H9 (cell line): ENCODE measurements around the gene OR11G2. TPM values are rescaled to one million over a fixed set of nuclear protein-coding genes. Genes with fewer than 3 reads are reported as not detected.

ENCODE experiments used
- DNase-seq: peaks from one replicate; pipeline ENCODE4 v3.0.0-alpha.2; 2017
- H2AFZ ChIP-seq: one replicate; pipeline ENCODE4 v1.6.1; 2013; ENCODE audit warnings: mild to moderate bottlenecking, low read length, control low read depth, moderate library complexity
- H2AK5ac ChIP-seq: 2 replicates; pipeline ENCODE4 v1.6.1; 2013; ENCODE audit warnings: low read length, control low read depth, mixed read lengths; ENCODE audit not compliant: insufficient read length
- H2BK120ac ChIP-seq: one replicate; pipeline ENCODE4 v1.6.1; 2013; ENCODE audit warnings: low read depth, mild to moderate bottlenecking, low read length, control low read depth, inconsistent platforms; ENCODE audit not compliant: poor library complexity, severe bottlenecking
- H2BK12ac ChIP-seq: 2 replicates; pipeline ENCODE4 v1.6.1; 2013; ENCODE audit warnings: low read length, control low read depth, mixed read lengths, low read depth; ENCODE audit not compliant: insufficient read length
- H2BK15ac ChIP-seq: 2 replicates; pipeline ENCODE4 v1.6.1; 2013; ENCODE audit warnings: low read depth, low read length, control low read depth
- H2BK20ac ChIP-seq: one replicate; pipeline ENCODE4 v1.6.1; 2013; ENCODE audit warnings: low read depth, mild to moderate bottlenecking, low read length, control low read depth, inconsistent platforms; ENCODE audit not compliant: poor library complexity, severe bottlenecking
- H2BK5ac ChIP-seq: 2 replicates; pipeline ENCODE4 v1.6.1; 2013; ENCODE audit warnings: low read length, control low read depth, mixed read lengths; ENCODE audit not compliant: insufficient read length
- H3K14ac ChIP-seq: 2 replicates; pipeline ENCODE4 v1.6.1; 2013; ENCODE audit warnings: low read length, control low read depth; ENCODE audit not compliant: insufficient read depth
- H3K18ac ChIP-seq: 2 replicates; pipeline ENCODE4 v1.6.1; 2013; ENCODE audit warnings: low read depth, mild to moderate bottlenecking, mixed read lengths, low read length, control low read depth; ENCODE audit not compliant: insufficient read length
- H3K23ac ChIP-seq: 2 replicates; pipeline ENCODE4 v1.6.1; 2013; ENCODE audit warnings: low read length, control low read depth, mixed read lengths, low read depth; ENCODE audit not compliant: insufficient read length
- H3K23me2 ChIP-seq: 2 replicates; pipeline ENCODE4 v1.6.1; 2013; ENCODE audit warnings: low read depth, mild to moderate bottlenecking, mixed read lengths, low read length, control low read depth; ENCODE audit not compliant: insufficient read length, poor library complexity, severe bottlenecking
- H3K27ac ChIP-seq: 2 replicates; pipeline ENCODE4 v1.5.1; 2013; ENCODE audit warnings: low read length, control low read depth, mixed read lengths, low read depth; ENCODE audit not compliant: insufficient read length
- H3K27me3 ChIP-seq: 2 replicates; pipeline ENCODE4 v1.6.1; 2013; ENCODE audit warnings: low read length, control low read depth, inconsistent platforms; ENCODE audit not compliant: insufficient read depth
- H3K4ac ChIP-seq: 2 replicates; pipeline ENCODE4 v1.6.1; 2013; ENCODE audit warnings: low read depth, mild to moderate bottlenecking, control low read depth, inconsistent platforms, low read length, moderate library complexity
- H3K4me1 ChIP-seq: 2 replicates; pipeline ENCODE4 v1.6.1; 2013; ENCODE audit warnings: low read length, control low read depth, inconsistent platforms; ENCODE audit not compliant: insufficient read depth
- H3K4me2 ChIP-seq: 2 replicates; pipeline ENCODE4 v1.6.1; 2013; ENCODE audit warnings: low read length, control low read depth, mixed read lengths; ENCODE audit not compliant: insufficient read length, insufficient read depth
- H3K56ac ChIP-seq: 2 replicates; pipeline ENCODE4 v1.6.1; 2013; ENCODE audit warnings: low read depth, mild to moderate bottlenecking, mixed read lengths, low read length, control low read depth; ENCODE audit not compliant: insufficient read length
- H3K79me1 ChIP-seq: 2 replicates; pipeline ENCODE4 v1.6.1; 2013; ENCODE audit warnings: low read depth, mild to moderate bottlenecking, moderate library complexity, low read length, control low read depth, inconsistent platforms; ENCODE audit not compliant: insufficient read depth, poor library complexity, severe bottlenecking
- H3K79me2 ChIP-seq: 2 replicates; pipeline ENCODE4 v1.6.1; 2013; ENCODE audit warnings: low read length, control low read depth, inconsistent platforms; ENCODE audit not compliant: insufficient read depth
- H3K9ac ChIP-seq: 2 replicates; pipeline ENCODE4 v1.6.1; 2013; ENCODE audit warnings: low read length, control low read depth, mixed read lengths; ENCODE audit not compliant: insufficient read length; ENCODE audit errors: extremely low read depth
- H3K9me3 ChIP-seq: one replicate; pipeline ENCODE4 v1.6.1; 2013; ENCODE audit warnings: low read depth, low read length, inconsistent platforms; ENCODE audit not compliant: control insufficient read depth
- H3T11ph ChIP-seq: one replicate; pipeline ENCODE4 v1.6.1; 2013; ENCODE audit warnings: mild to moderate bottlenecking, low read length, control low read depth, inconsistent platforms
- H4K20me1 ChIP-seq: one replicate; pipeline ENCODE4 v1.6.1; 2013; ENCODE audit not compliant: control insufficient read depth, insufficient read length, insufficient read depth
- H4K5ac ChIP-seq: 2 replicates; pipeline ENCODE4 v1.6.1; 2013; ENCODE audit warnings: low read depth, mild to moderate bottlenecking, mixed read lengths, low read length, control low read depth; ENCODE audit not compliant: insufficient read length
- H4K8ac ChIP-seq: replicated peaks from 2 replicates; pipeline ENCODE4 v1.6.1; 2013; ENCODE audit warnings: low read length, control low read depth, mixed read lengths, low read depth; ENCODE audit not compliant: insufficient read length
- H4K91ac ChIP-seq: 2 replicates; pipeline ENCODE4 v1.6.1; 2013; ENCODE audit warnings: low read depth, mild to moderate bottlenecking, moderate library complexity, mixed read lengths, low read length, control low read depth; ENCODE audit not compliant: insufficient read length
- H3K27ac Mint-ChIP-seq, 3 experiments: 2 replicates in 2 of 3; 3 replicates in 1 of 3; pipeline ENCODE4 v1.8.0; 2020 to 2021; ENCODE audit warnings: mixed read lengths in 3 of 3, mild to moderate bottlenecking in 1 of 3, moderate library complexity in 1 of 3
- H3K27me3 Mint-ChIP-seq: 2 replicates; pipeline ENCODE4 v1.8.0; 2021; ENCODE audit warnings: low read depth, mild to moderate bottlenecking, moderate library complexity, mixed read lengths
- H3K36me3 Mint-ChIP-seq, 3 experiments: 2 replicates in 2 of 3; 3 replicates in 1 of 3; pipeline ENCODE4 v1.8.0; 2020 to 2021; ENCODE audit warnings: low read depth in 3 of 3, mixed read lengths in 3 of 3; ENCODE audit not compliant: insufficient read depth in 1 of 3
- H3K4me1 Mint-ChIP-seq, 2 experiments: 2 replicates each; pipeline ENCODE4 v1.8.0; 2020; ENCODE audit warnings: mixed read lengths in 2 of 2
- H3K4me3 Mint-ChIP-seq, 2 experiments: 2 replicates in 1 of 2; 3 replicates in 1 of 2; pipeline ENCODE4 v1.8.0; 2020 to 2021; ENCODE audit warnings: mild to moderate bottlenecking in 2 of 2, mixed read lengths in 2 of 2, moderate library complexity in 1 of 2
- H3K9me3 Mint-ChIP-seq, 2 experiments: 2 replicates in 1 of 2; 3 replicates in 1 of 2; pipeline ENCODE4 v1.8.0; 2020; ENCODE audit warnings: mild to moderate bottlenecking in 2 of 2, mixed read lengths in 2 of 2, moderate library complexity in 1 of 2
- WGBS: extraction: QIAGEN DNeasy Blood & Tissue Kit; methylation state at CpG from one replicate; pipeline ENCODE4 v1.1.7; 2013; ENCODE audit warnings: missing lambda C conversion rate, low lambda C conversion rate, mixed read lengths; ENCODE audit not compliant: insufficient read length; ENCODE audit errors: extremely low coverage; 5-methylcytosine and 5-hydroxymethylcytosine counted together
- total RNA-seq: library from RNA; stranded (reverse); gene quantifications from 2 replicates; pipeline ENCODE4 v1.2.1, GENCODE V29; 2021
- TF ChIP-seq, protein P1 (sequence below): fragments of 200-600 bp; sonication (generic); conservative IDR thresholded peaks from 3 replicates; pipeline ENCODE4 v1.8.0; 2021; ENCODE audit warnings: antibody characterized with exemption, mild to moderate bottlenecking

Gene OR11G2
- total RNA-seq, 1 experiment from 2014 or later: not detected

DNA sequence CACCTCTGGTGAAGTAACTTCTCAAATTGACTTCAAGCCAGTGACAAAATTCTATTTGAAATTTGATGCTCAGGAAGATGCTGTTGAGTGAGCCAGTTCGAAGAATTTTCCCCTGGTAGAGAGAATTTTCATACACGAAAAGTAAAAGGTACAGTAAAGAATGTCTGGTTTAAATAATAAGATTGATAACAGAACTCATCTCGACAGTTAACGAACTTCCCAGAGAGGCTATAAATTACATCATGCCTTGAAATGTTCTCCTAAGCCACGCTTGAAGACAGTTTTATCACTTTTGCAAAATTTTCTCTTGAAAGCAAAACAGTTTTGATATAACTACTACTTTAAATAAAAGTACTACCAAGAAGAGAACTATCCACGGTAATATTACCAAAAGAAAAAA lies 14.4 kb upstream of the OR11G2 start:
- Histone ChIP-seq H3K27ac (no peak overlapping the region), H4K8ac (no peak overlapping the region), H3K14ac (no peak overlapping the region), H4K20me1 (no peaks in the 10 kb centered on the region), H3K9me3 (peaks cover 58% of the 10 kb centered on the region), H2AFZ (no peak overlapping the region), H2BK120ac (no peak overlapping the region), H4K5ac (no peak overlapping the region), H3K79me2 (no peaks in the 10 kb centered on the region), H2BK5ac (no peak overlapping the region), H3K4me2 (no peak overlapping the region), H2AK5ac (no peak overlapping the region), H3K9ac (no peak overlapping the region), H2BK12ac (no peak overlapping the region), H2BK20ac (no peak overlapping the region), H3K18ac (no peak overlapping the region), H4K91ac (no peak overlapping the region), H3K23ac (no peak overlapping the region), H3K79me1 (no peaks in the 10 kb centered on the region), H3K56ac (no peak overlapping the region), H3K4ac (no peak overlapping the region), H3K4me1 (no peaks in the 10 kb centered on the region), H3T11ph (no peak overlapping the region), H3K27me3 (no peaks in the 10 kb centered on the region; the same call in 1 of the 2 replicates), H3K23me2 (no peaks in the 10 kb centered on the region), H2BK15ac (no peak overlapping the region)
- TF ChIP-seq, protein P1, sequence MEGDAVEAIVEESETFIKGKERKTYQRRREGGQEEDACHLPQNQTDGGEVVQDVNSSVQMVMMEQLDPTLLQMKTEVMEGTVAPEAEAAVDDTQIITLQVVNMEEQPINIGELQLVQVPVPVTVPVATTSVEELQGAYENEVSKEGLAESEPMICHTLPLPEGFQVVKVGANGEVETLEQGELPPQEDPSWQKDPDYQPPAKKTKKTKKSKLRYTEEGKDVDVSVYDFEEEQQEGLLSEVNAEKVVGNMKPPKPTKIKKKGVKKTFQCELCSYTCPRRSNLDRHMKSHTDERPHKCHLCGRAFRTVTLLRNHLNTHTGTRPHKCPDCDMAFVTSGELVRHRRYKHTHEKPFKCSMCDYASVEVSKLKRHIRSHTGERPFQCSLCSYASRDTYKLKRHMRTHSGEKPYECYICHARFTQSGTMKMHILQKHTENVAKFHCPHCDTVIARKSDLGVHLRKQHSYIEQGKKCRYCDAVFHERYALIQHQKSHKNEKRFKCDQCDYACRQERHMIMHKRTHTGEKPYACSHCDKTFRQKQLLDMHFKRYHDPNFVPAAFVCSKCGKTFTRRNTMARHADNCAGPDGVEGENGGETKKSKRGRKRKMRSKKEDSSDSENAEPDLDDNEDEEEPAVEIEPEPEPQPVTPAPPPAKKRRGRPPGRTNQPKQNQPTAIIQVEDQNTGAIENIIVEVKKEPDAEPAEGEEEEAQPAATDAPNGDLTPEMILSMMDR: no peak
- Mint-ChIP-seq H3K27me3 (no peaks in the 10 kb centered on the region; the same call in 1 of the 2 replicates), H3K4me1 (no peaks in the 10 kb centered on the region), H3K9me3 (peaks cover 86 to 87% of the 10 kb centered on the region in 2 experiments), H3K27ac (no peak overlapping the region), H3K4me3 (no peak overlapping the region), H3K36me3 (peaks cover 0 to 29% (median 7%) of the 10 kb centered on the region in 3 experiments; a peak in 6 of 7 replicates)
- no CpG with 5 or more reads among the region's 6 CpGs for WGBS
- no peak for DNase-seq
